A549 (cell line): Measurements from ENCODE around the gene CACNA2D2. TPM values are rescaled to one million over a fixed set of nuclear protein-coding genes. Genes with fewer than 3 reads are reported as not detected.

Source experiments
- ATAC-seq, 2 experiments: fragments of 200-7000 bp in 1 of 2; fragments of >200 bp in 1 of 2; cut with Nextera tagmentation in 1 of 2; cut with Tn5 transposase in 1 of 2; 3 replicates each; pipeline versions ENCODE4 v1.8.0 to v1.9.1; 2018 to 2020; ENCODE audit warnings: mild to moderate bottlenecking in 1 of 2, moderate library complexity in 1 of 2
- CTCF ChIA-PET: fragments of 300-600 bp; sonication (Branson Sonifier 250); formaldehyde crosslinking; extraction: SDS; loops from one replicate; lab custom pipeline; 2021; ENCODE audit warnings: antibody characterized with exemption, inconsistent platforms; lab: Yijun Ruan, JAX
- POLR2A ChIA-PET: fragments of 350-600 bp; formaldehyde crosslinking; extraction: SDS; loops from one replicate; lab custom pipeline; 2021; ENCODE audit warnings: antibody characterized with exemption, inconsistent platforms; lab: Yijun Ruan, JAX
- DNase-seq, 2 experiments: peaks; one replicate each; pipeline versions ENCODE4 v3.0.0 to v3.0.0-alpha.2; 2011 to 2016; ENCODE audit warnings: low read depth in 1 of 2, low spot score in 1 of 2
- FAIRE-seq: peaks from 2 replicates; lab custom pipeline; 2011; peaks lifted over from hg19 to GRCh38; lab: Jason Lieb, UNC
- H3K27ac ChIP-seq, 2 experiments: fragments of >200 bp; sonication (Bioruptor Twin); formaldehyde crosslinking; 3 replicates each; pipeline ENCODE4 v1.5.1; 2016 to 2017
- H3K4me1 ChIP-seq: fragments of >200 bp; sonication (Bioruptor Twin); formaldehyde crosslinking; 3 replicates; pipeline ENCODE4 v1.6.1; 2016
- H3K4me2 ChIP-seq: fragments of >200 bp; sonication (Bioruptor Twin); formaldehyde crosslinking; 3 replicates; pipeline ENCODE4 v1.6.1; 2016
- H3K4me3 ChIP-seq: fragments of >200 bp; sonication (Bioruptor Twin); formaldehyde crosslinking; 3 replicates; pipeline ENCODE4 v1.5.1; 2016
- H3K9me3 ChIP-seq: fragments of >200 bp; sonication (Bioruptor Twin); formaldehyde crosslinking; 3 replicates; pipeline ENCODE4 v1.6.1; 2016
- BHLHE40 ChIP-seq: IDR thresholded peaks from 2 replicates; pipeline ENCODE4 v1.6.1; 2012; ENCODE audit warnings: low read depth, low read length, inconsistent platforms
- CBX2 ChIP-seq: fragments of 200-600 bp; sonication (generic); IDR thresholded peaks from 2 replicates; pipeline ENCODE4 v1.6.1; 2016; ENCODE audit warnings: low read depth, mild to moderate bottlenecking, borderline replicate concordance
- CEBPB ChIP-seq, 2 experiments: fragments of >200 bp in 1 of 2; sonication (Bioruptor Twin) in 1 of 2; formaldehyde crosslinking in 1 of 2; IDR thresholded peaks; 2 replicates each; pipeline ENCODE4 v1.6.1; 2012 to 2016
- CHD2 ChIP-seq: fragments of 150-350 bp; IDR thresholded peaks from 2 replicates; pipeline ENCODE4 v1.6.1; 2014; ENCODE audit warnings: low read length; ENCODE audit not compliant: partially characterized antibody
- EHMT2 ChIP-seq: fragments of 200-600 bp; sonication (generic); IDR thresholded peaks from 2 replicates; pipeline ENCODE4 v1.6.1; 2016; ENCODE audit warnings: antibody characterized with exemption, low read depth, mild to moderate bottlenecking, moderate library complexity
- EP300 ChIP-seq, 2 experiments: fragments of >200 bp; sonication (Bioruptor Twin); formaldehyde crosslinking; IDR thresholded peaks; 2 replicates in 1 of 2; 3 replicates in 1 of 2; pipeline ENCODE4 v1.6.1; 2016 to 2017
- FOXS1 ChIP-seq: fragments of 250-450 bp; sonication (Bioruptor Pico); IDR thresholded peaks from 2 replicates; pipeline ENCODE4 v1.5.0; 2020; ENCODE audit warnings: mild to moderate bottlenecking, moderate library complexity
- HDAC2 ChIP-seq: fragments of 200-600 bp; sonication (generic); IDR thresholded peaks from 2 replicates; pipeline ENCODE4 v1.6.1; 2016
- HOXB5 ChIP-seq: fragments of 250-450 bp; sonication (Bioruptor Pico); IDR thresholded peaks from 2 replicates; pipeline ENCODE4 v1.5.0; 2020; ENCODE audit warnings: mild to moderate bottlenecking, moderate library complexity
- JUNB ChIP-seq: fragments of >200 bp; sonication (Bioruptor Twin); formaldehyde crosslinking; IDR thresholded peaks from 2 replicates; pipeline ENCODE4 v1.6.1; 2016
- KDM5A ChIP-seq: fragments of 200-600 bp; sonication (generic); IDR thresholded peaks from 2 replicates; pipeline ENCODE4 v1.6.1; 2016; ENCODE audit warnings: antibody characterized with exemption, mild to moderate bottlenecking
- MYC ChIP-seq: IDR thresholded peaks from 2 replicates; pipeline ENCODE4 v1.6.1; 2012; ENCODE audit warnings: mild to moderate bottlenecking, inconsistent platforms, low read length, improper control_type of control experiment, borderline replicate concordance
- NPAS2 ChIP-seq: fragments of 250-450 bp; sonication (Bioruptor Pico); IDR thresholded peaks from 2 replicates; pipeline ENCODE4 v1.8.0; 2022; ENCODE audit warnings: mild to moderate bottlenecking, moderate library complexity, borderline replicate concordance
- POLR2A ChIP-seq: IDR thresholded peaks from 2 replicates; pipeline ENCODE4 v1.6.1; 2012; ENCODE audit warnings: mild to moderate bottlenecking, low read length
- RAD21 ChIP-seq, 2 experiments: fragments of >200 bp in 1 of 2; sonication (Bioruptor Twin) in 1 of 2; formaldehyde crosslinking in 1 of 2; IDR thresholded peaks in 1 of 2; conservative IDR thresholded peaks in 1 of 2; 2 replicates in 1 of 2; 3 replicates in 1 of 2; pipeline ENCODE4 v1.6.1; 2012 to 2018; ENCODE audit warnings: inconsistent platforms in 1 of 2
- RCOR1 ChIP-seq: fragments of 150-350 bp; IDR thresholded peaks from 2 replicates; pipeline ENCODE4 v1.6.1; 2014; ENCODE audit warnings: antibody characterized with exemption, low read length, low read depth
- SMC3 ChIP-seq: fragments of >200 bp; sonication (Bioruptor Twin); formaldehyde crosslinking; IDR thresholded peaks from 3 replicates; pipeline ENCODE4 v1.6.1; 2018; ENCODE audit warnings: inconsistent platforms
- SREBF2 ChIP-seq: fragments of 450-650 bp; IDR thresholded peaks from 2 replicates; pipeline ENCODE4 v1.6.1; 2014; ENCODE audit warnings: mild to moderate bottlenecking, moderate library complexity
- TP53 ChIP-seq: fragments of 250-450 bp; sonication (Bioruptor Pico); IDR thresholded peaks from 2 replicates; pipeline ENCODE4 v1.5.0; 2021; ENCODE audit warnings: mild to moderate bottlenecking, moderate library complexity
- ZC3H11A ChIP-seq: fragments of 450-650 bp; IDR thresholded peaks from 2 replicates; pipeline ENCODE4 v1.6.1; 2014; ENCODE audit warnings: antibody characterized with exemption, mild to moderate bottlenecking
- ZFP36 ChIP-seq: fragments of 450-650 bp; IDR thresholded peaks from 2 replicates; pipeline ENCODE4 v1.6.1; 2014; ENCODE audit warnings: borderline replicate concordance; ENCODE audit not compliant: partially characterized antibody
- WGBS: methylation state at CpG from one replicate; pipeline ENCODE4 v1.1.6; 2017; ENCODE audit errors: missing lambda C conversion rate; 5-methylcytosine and 5-hydroxymethylcytosine counted together
- polyA plus RNA-seq, 4 experiments: library from polyadenylated mRNA; depleted of rRNA in 3 of 4; stranded (reverse); fragments of >200 nt; fragmentation: RNase III in 1 of 4; extraction: RNeasy Plus Mini Kit Qiagen cat#74134 plus additional on column Dnase treatment in 1 of 4; gene quantifications; 2 replicates in 3 of 4; 3 replicates in 1 of 4; pipeline ENCODE4 v1.2.3, GENCODE V29; 2011 to 2017
- TF ChIP-seq, protein P1 (sequence below): fragments of 450-650 bp; IDR thresholded peaks from 2 replicates; pipeline ENCODE4 v1.6.1; 2014; ENCODE audit warnings: antibody characterized with exemption
- TF ChIP-seq, protein P2 (sequence below): fragments of 250-450 bp; sonication (Bioruptor Pico); IDR thresholded peaks from 2 replicates; pipeline ENCODE4 v1.5.0; 2020; ENCODE audit warnings: low read depth, mild to moderate bottlenecking, moderate library complexity
- TF ChIP-seq, protein P3 (sequence below): fragments of >200 bp; sonication (Bioruptor Twin); formaldehyde crosslinking; IDR thresholded peaks from 3 replicates; pipeline ENCODE4 v1.6.1; 2016
- TF ChIP-seq, protein P4 (sequence below): fragments of >200 bp; sonication (Bioruptor Twin); formaldehyde crosslinking; IDR thresholded peaks from 3 replicates; pipeline ENCODE4 v1.5.1; 2016

The CACNA2D2 gene
- polyA plus RNA-seq, 2 of the 4 experiments (the other 2 are of a cell fraction): 0.21 to 0.75 TPM

DNA sequence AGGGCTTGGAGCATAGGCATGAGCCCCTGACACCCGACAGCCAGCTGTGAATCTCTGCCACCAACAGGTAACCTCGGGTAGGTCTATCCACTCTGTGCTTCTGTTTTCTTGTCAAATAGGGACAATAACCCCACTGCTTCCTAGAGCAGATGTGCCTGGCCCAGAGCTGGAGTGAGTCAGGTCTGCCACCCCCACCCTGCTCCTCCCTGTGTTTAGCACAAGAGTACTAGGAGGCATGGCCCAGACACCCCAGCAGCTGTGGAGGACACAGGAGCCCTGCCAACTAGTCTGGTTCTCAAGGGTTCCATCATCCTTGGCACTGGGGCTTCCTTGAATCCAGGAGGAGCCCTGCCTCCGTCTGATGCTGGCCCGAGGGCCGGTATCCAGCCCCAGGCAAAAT is 110.4 kb downstream of the CACNA2D2 start:
- DNase-seq (no peak), ATAC-seq (no peak), FAIRE-seq (no peak)
- H3K27ac ChIP-seq: no peak overlapping the region
- H3K4me3 ChIP-seq: no peak overlapping the region
- 30% methylated on average over 2 of the region's 5 CpGs for WGBS
- ChIA-PET CTCF (interaction anchor here (1.4 kb wide), 1 partner anchor 45 kb away, joined by 3 read pairs; no protein-coding TSS in a partner anchor), POLR2A (no interaction called here)
- TF ChIP-seq SREBF2 (no peak), BHLHE40 (no peak), ZC3H11A (no peak), EP300 (IDR thresholded peaks at IDR 0.05) (no peak), TP53 (CRISPR knock-in tag) (no peak), HOXB5 (CRISPR knock-in tag) (no peak), CEBPB (IDR thresholded peaks at IDR 0.05) (no peak), JUNB (no peak), CBX2 (no peak), RAD21 (conservative IDR thresholded peaks at IDR 0.05 in 1 of 2, IDR thresholded peaks at IDR 0.05 in 1 of 2) (no peak), MYC (no peak), RCOR1 (no peak), CHD2 (no peak), KDM5A (no peak), SMC3 (no peak)
- TF ChIP-seq, protein P1, sequence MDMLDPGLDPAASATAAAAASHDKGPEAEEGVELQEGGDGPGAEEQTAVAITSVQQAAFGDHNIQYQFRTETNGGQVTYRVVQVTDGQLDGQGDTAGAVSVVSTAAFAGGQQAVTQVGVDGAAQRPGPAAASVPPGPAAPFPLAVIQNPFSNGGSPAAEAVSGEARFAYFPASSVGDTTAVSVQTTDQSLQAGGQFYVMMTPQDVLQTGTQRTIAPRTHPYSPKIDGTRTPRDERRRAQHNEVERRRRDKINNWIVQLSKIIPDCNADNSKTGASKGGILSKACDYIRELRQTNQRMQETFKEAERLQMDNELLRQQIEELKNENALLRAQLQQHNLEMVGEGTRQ: no peak
- TF ChIP-seq, protein P2, sequence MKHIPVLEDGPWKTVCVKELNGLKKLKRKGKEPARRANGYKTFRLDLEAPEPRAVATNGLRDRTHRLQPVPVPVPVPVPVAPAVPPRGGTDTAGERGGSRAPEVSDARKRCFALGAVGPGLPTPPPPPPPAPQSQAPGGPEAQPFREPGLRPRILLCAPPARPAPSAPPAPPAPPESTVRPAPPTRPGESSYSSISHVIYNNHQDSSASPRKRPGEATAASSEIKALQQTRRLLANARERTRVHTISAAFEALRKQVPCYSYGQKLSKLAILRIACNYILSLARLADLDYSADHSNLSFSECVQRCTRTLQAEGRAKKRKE (CRISPR knock-in tag): no peak
- TF ChIP-seq, protein P3, sequence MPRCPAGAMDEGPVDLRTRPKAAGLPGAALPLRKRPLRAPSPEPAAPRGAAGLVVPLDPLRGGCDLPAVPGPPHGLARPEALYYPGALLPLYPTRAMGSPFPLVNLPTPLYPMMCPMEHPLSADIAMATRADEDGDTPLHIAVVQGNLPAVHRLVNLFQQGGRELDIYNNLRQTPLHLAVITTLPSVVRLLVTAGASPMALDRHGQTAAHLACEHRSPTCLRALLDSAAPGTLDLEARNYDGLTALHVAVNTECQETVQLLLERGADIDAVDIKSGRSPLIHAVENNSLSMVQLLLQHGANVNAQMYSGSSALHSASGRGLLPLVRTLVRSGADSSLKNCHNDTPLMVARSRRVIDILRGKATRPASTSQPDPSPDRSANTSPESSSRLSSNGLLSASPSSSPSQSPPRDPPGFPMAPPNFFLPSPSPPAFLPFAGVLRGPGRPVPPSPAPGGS: no peak
- TF ChIP-seq, protein P4, sequence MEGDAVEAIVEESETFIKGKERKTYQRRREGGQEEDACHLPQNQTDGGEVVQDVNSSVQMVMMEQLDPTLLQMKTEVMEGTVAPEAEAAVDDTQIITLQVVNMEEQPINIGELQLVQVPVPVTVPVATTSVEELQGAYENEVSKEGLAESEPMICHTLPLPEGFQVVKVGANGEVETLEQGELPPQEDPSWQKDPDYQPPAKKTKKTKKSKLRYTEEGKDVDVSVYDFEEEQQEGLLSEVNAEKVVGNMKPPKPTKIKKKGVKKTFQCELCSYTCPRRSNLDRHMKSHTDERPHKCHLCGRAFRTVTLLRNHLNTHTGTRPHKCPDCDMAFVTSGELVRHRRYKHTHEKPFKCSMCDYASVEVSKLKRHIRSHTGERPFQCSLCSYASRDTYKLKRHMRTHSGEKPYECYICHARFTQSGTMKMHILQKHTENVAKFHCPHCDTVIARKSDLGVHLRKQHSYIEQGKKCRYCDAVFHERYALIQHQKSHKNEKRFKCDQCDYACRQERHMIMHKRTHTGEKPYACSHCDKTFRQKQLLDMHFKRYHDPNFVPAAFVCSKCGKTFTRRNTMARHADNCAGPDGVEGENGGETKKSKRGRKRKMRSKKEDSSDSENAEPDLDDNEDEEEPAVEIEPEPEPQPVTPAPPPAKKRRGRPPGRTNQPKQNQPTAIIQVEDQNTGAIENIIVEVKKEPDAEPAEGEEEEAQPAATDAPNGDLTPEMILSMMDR: no peak
- H3K9me3 ChIP-seq: no peaks in the 10 kb centered on the region
- no peak overlapping the region for H3K4me2 ChIP-seq
- H3K4me1 ChIP-seq: no peaks in the 10 kb centered on the region

DNA sequence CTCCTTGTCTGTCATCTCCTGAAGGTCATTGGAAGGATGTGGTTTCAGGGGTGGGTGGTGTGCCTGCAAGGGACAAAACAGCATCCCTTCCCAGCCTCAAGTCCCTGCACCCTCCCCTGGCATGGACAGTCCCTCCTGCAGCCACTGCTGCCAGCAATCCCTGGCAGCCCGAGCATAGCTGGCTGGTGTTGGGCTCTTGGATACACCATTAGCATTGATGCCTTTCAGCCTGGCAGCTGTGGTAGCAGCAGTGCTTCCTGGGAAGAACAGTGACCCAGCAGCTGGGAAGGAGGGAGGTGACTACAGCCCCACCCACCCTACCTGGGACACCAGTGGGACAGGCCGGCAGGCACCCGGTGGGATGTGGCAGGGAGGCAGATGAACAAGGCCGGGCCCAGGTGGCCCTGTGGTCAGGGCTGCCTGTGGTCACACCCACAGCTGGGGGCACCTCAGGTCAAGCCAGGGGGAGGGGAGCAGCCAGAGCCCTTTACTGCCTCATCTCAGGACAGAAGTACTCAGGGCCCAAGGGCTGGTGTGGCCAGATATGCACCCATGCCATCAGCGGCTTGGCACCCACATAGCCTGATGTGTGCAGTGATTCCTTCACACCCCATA is 111.2 kb downstream of the CACNA2D2 start:
- no peak overlapping the region for H3K4me2 ChIP-seq
- H3K4me3 ChIP-seq: no peak overlapping the region
- no peaks in the 10 kb centered on the region for H3K4me1 ChIP-seq
- no peaks in the 10 kb centered on the region for H3K9me3 ChIP-seq
- WGBS: 55% methylated on average over 3 of the region's 5 CpGs
- no peak for DNase-seq
- ChIA-PET CTCF (no interaction called here), POLR2A (no interaction called here)
- FAIRE-seq: no peak
- no peak for TF ChIP-seq ZFP36
- no peak for TF ChIP-seq POLR2A
- no peak for TF ChIP-seq FOXS1 (CRISPR knock-in tag)
- TF ChIP-seq NPAS2 (CRISPR knock-in tag): no peak
- no peak for TF ChIP-seq EHMT2
- no peak for TF ChIP-seq HDAC2
- no peak for TF ChIP-seq JUNB
- no peak for ATAC-seq
- no peak overlapping the region for H3K27ac ChIP-seq
